ENCODE results near the gene MLN.

MLN gene

GRCh38 chr6:33788694-33789549 lies 14.9 kb downstream of the MLN start, which contains the start of gene LEMD2:
Gene LEMD2, minus strand, starts transcription at chr6:33789130. Its CDS starts 14 bp downstream, at chr6:33789116.
- DNase-seq (ENCODE audit: low read depth) = peak; percentile 92

- DNase-seq (ENCODE audit: low read depth) = peak; percentile 55
Observed at GRCh38 chr6:33787954-33788693, 15.7 kb downstream of the MLN start.

- DNase-seq (ENCODE audit: low read depth) = no peak
Observed at GRCh38 chr6:33787346-33787953, 16.4 kb downstream of the MLN start.

- no peak for DNase-seq (ENCODE audit: low read depth)
Observed at GRCh38 chr6:33786736-33787135, 17.1 kb downstream of the MLN start.

- DNase-seq (ENCODE audit: low read depth) = no peak
Observed at GRCh38 chr6:33785778-33786177, 18.0 kb downstream of the MLN start.

GRCh38 chr6:33784787-33785186 lies 19.0 kb downstream of the MLN start:
- DNase-seq (ENCODE audit: low read depth) = no peak

- DNase-seq (ENCODE audit: low read depth) = no peak
Observed at GRCh38 chr6:33783781-33784520, 19.9 kb downstream of the MLN start.

- DNase-seq (ENCODE audit: low read depth) = no peak
Observed at GRCh38 chr6:33782561-33782960, 21.2 kb downstream of the MLN start.

GRCh38 chr6:33781131-33781975 lies 22.4 kb downstream of the MLN start:
- no peak for DNase-seq (ENCODE audit: low read depth)

GRCh38 chr6:33779895-33780294 lies 23.9 kb downstream of the MLN start:
- DNase-seq (ENCODE audit: low read depth) = no peak

- DNase-seq (ENCODE audit: low read depth) = no peak
Observed at GRCh38 chr6:33779290-33779689, 24.5 kb downstream of the MLN start.

- DNase-seq (ENCODE audit: low read depth) = no peak
Observed at GRCh38 chr6:33778444-33779121, 25.2 kb downstream of the MLN start.

GRCh38 chr6:33777398-33778388 lies 26.1 kb downstream of the MLN start:
- DNase-seq (ENCODE audit: low read depth) = no peak

GRCh38 chr6:33776764-33777163 lies 27.0 kb downstream of the MLN start:
- no peak for DNase-seq (ENCODE audit: low read depth)

- DNase-seq (ENCODE audit: low read depth) = no peak
Observed at GRCh38 chr6:33776186-33776585, 27.6 kb downstream of the MLN start.

- DNase-seq (ENCODE audit: low read depth) = no peak
Observed at GRCh38 chr6:33774774-33775173, 29.0 kb downstream of the MLN start.

GRCh38 chr6:33772902-33773472 lies 30.8 kb downstream of the MLN start:
- no peak for DNase-seq (ENCODE audit: low read depth)

GRCh38 chr6:33772082-33772830 lies 31.5 kb downstream of the MLN start:
- DNase-seq (ENCODE audit: low read depth) = no peak

Measured in activated T-cell treated with anti-CD3 and anti-CD28 coated beads for 48 hours (primary cell).